A549 treated with ZK216348 at 1 μM for 4 hours (cell line): ENCODE results near the gene OR56A5. TPM values are rescaled to one million over a fixed set of nuclear protein-coding genes. Genes with fewer than 3 reads are reported as not detected.

Experiments
- total RNA-seq: library from RNA; stranded (reverse); fragments of 200-300 nt; extraction: Qiagen RNA extraction; gene quantifications from 5 replicates; pipeline ENCODE4 v1.2.3, GENCODE V29; 2022; ENCODE audit warnings: low read depth

The OR56A5 gene, protein sequence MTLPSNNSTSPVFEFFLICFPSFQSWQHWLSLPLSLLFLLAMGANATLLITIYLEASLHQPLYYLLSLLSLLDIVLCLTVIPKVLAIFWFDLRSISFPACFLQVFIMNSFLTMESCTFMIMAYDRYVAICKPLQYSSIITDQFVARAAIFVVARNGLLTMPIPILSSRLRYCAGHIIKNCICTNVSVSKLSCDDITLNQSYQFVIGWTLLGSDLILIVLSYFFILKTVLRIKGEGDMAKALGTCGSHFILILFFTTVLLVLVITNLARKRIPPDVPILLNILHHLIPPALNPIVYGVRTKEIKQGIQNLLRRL
- total RNA-seq = not detected in 5 replicates

DNA sequence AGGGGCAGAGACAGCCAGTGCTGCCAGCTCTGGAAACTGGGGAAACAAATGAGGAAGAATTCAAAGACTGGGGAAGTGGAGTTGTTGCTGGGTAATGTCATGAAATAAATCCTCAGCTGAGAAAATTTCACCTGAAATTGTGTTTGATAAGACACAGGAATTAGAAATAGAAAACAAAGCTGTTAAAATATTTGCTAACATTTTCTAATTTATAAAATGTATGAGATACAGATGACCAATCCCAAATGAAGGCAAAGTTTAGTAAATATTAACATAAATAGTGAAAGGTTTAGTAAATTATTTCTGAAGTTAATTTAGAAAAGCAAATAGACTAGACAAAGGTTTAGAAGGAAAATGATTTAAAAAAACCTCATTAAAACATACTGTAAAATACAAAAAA lies at the start of gene OR56A5:
OR56A5 (minus strand) TSS at position 101 of the 400 bp plus-strand sequence; CDS start at position 101, 0 bp downstream.

DNA sequence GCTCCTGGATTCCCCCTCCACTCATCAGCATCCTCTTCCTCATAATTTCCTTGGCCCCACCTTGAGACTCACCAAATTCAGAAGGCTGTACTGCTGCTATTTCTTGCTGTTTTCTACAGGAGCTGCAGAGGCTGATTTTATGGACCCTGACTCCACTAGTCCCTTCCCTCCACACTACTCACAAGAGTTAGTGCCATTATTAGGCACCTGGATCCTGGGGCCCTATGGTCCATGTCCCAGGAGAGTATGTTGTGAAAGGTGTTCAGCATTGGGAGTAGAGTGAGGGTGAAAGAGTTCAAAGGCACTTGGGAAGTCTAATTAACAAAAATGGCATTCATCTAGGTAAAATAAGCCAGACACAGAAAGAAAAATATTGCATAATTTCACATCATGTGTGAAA lies 38.6 kb upstream of the OR56A5 start, which contains the start of gene OR56A4:
OR56A4 (minus strand) TSS at position 101 of the 400 bp plus-strand sequence. CDS start 3,954 bp downstream, outside the sequence.

DNA sequence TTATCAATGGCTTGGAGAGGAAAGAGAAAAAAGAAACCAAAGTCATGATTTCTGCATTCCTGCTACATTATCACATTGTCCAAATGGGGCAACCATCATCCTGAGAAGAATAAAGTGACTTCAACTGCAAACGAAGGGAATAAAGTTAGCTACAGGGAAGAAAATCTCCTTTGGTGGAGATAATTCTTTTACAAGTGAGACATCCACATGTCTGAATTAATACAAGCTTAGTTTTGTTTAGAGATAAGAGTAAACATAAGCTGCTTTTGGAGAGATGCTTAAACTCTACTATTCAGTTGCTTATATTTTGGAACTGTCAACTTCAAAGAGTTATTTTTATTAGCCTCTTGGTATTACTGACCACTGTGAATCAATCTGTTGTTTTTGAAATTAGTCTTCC lies 18.6 kb upstream of the OR56A5 start, which contains the start of gene OR52L1:
OR52L1 (minus strand) TSS at position 101 of the 400 bp plus-strand sequence; CDS start at position 46, 55 bp downstream.

DNA sequence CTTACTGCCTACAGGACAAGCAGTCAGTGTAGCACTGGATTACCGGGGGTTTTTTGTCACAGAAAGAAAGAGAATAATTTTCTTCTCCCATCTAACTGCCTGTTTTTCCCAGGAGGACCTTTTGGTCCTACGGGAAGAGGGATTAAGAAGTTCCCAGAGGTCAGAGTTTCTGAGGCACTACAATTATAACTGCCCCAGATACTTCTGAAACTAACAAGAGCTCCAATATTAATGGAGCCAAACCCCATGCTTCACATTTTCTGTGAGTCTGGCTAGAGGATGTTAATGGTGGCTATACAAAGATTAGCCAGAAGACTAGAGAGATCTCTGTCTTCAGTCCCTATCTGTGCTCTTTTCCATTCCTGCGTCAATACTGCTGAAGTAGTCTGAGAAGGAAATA lies 26.3 kb downstream of the OR56A5 start, which contains the start of gene OR56A3:
OR56A3 (plus strand) TSS at position 301 of the 400 bp plus-strand sequence. CDS start 5,096 bp downstream, outside the sequence.

Other genes with a start within 250 kb of the OR56A5 start
- gene OR56B1, start 232.0 kb downstream of the OR56A5 start, total RNA-seq = not detected in 5 replicates
- not detected in 5 replicates for gene OR52N4, start 214.3 kb downstream of the OR56A5 start, total RNA-seq
- gene OR52N5, start 185.1 kb downstream of the OR56A5 start, total RNA-seq = not detected in 5 replicates
- not detected in 5 replicates for gene OR52N1, start 177.2 kb downstream of the OR56A5 start, total RNA-seq
- not detected in 5 replicates for gene OR52N2, start 159.6 kb downstream of the OR56A5 start, total RNA-seq
- gene OR52E6, start 126.6 kb downstream of the OR56A5 start, total RNA-seq = not detected in 5 replicates
- gene OR52E8, start 110.8 kb downstream of the OR56A5 start, total RNA-seq = not detected in 5 replicates
- gene OR52E4, start 87.9 kb downstream of the OR56A5 start, total RNA-seq = not detected in 5 replicates
- not detected in 5 replicates for gene OR52E5, start 75.3 kb downstream of the OR56A5 start, total RNA-seq
- gene OR56A3, start 26.2 kb downstream of the OR56A5 start, total RNA-seq = not detected in 5 replicates
- not detected in 5 replicates for gene OR52L1, start 18.5 kb upstream of the OR56A5 start, total RNA-seq
- not detected in 5 replicates for gene OR56A4, start 38.5 kb upstream of the OR56A5 start, total RNA-seq
- gene OR56A1, start 62.3 kb upstream of the OR56A5 start, total RNA-seq = not detected in 5 replicates
- gene OR56B4, start 139.2 kb upstream of the OR56A5 start, total RNA-seq = not detected in 5 replicates
- gene OR52B2, start 201.8 kb upstream of the OR56A5 start, total RNA-seq = not detected in 5 replicates
- not detected in 5 replicates for gene OR52W1, start 230.7 kb upstream of the OR56A5 start, total RNA-seq
- not detected in 5 replicates for gene C11orf42, start 237.1 kb upstream of the OR56A5 start, total RNA-seq